ENCODE measurements around the gene GRAMD1B.

GRAMD1B gene

DNA sequence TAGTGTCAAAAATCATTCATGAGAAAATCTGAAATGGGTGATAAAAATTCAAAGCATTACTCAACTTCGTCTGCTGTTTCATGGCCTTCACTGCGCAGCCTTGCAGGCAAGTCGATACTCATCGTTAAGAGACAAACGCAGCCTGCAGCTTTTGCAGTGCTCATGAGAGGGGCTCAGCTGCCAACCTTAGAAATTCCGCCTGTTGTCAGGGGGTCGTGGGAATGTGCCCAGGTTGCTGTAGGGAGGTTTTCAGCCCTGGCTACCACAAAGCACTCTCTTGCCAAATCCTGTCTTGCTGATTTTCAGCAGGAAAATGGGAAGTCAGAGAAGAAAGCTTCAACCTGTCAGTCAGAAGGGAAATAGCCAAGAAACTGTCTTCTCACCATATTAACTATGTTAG lies 25.4 kb upstream of the GRAMD1B start:
- Histone ChIP-seq H3K79me2 (ENCODE audit: insufficient read depth, low read length) (no peaks in the 10 kb centered on the region), H4K20me1 (ENCODE audit: insufficient read depth, low read length) (no peaks in the 10 kb centered on the region), H3K4me2 (ENCODE audit: insufficient read depth, low read length) (no peak overlapping the region), H3K27ac (ENCODE audit: low read length) (no peak overlapping the region), H3K4me3 (ENCODE audit: low read depth in 1 of 2, low read length in 2 of 2) (no peak overlapping the region), H3K9me3 (ENCODE audit: insufficient read depth, low read length, severe bottlenecking) (no peaks in the 10 kb centered on the region), H3K9ac (ENCODE audit: low read depth, low read length) (no peak overlapping the region), H3K27me3 (ENCODE audit: insufficient read depth, low read length, poor library complexity) (peaks cover 20% of the 10 kb centered on the region), H3K36me3 (ENCODE audit: insufficient read depth, low read length) (no peaks in the 10 kb centered on the region), H3K4me1 (ENCODE audit: insufficient read depth, low read length) (no peaks in the 10 kb centered on the region), H2AFZ (ENCODE audit: low read depth, low read length) (no peak overlapping the region)
- no peak for TF ChIP-seq EZH2 (IDR thresholded peaks at IDR 0.05; ENCODE audit: borderline replicate concordance, low read depth, low read length, severe bottlenecking)
- TF ChIP-seq, protein P1, sequence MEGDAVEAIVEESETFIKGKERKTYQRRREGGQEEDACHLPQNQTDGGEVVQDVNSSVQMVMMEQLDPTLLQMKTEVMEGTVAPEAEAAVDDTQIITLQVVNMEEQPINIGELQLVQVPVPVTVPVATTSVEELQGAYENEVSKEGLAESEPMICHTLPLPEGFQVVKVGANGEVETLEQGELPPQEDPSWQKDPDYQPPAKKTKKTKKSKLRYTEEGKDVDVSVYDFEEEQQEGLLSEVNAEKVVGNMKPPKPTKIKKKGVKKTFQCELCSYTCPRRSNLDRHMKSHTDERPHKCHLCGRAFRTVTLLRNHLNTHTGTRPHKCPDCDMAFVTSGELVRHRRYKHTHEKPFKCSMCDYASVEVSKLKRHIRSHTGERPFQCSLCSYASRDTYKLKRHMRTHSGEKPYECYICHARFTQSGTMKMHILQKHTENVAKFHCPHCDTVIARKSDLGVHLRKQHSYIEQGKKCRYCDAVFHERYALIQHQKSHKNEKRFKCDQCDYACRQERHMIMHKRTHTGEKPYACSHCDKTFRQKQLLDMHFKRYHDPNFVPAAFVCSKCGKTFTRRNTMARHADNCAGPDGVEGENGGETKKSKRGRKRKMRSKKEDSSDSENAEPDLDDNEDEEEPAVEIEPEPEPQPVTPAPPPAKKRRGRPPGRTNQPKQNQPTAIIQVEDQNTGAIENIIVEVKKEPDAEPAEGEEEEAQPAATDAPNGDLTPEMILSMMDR (IDR thresholded peaks at IDR 0.05; ENCODE audit: borderline replicate concordance, extremely low read depth, low read length, poor library complexity, severe bottlenecking) = no peak
- DNase-seq (no peak), ATAC-seq (ENCODE audit: insufficient read depth, low read depth) (no peak)

DNA sequence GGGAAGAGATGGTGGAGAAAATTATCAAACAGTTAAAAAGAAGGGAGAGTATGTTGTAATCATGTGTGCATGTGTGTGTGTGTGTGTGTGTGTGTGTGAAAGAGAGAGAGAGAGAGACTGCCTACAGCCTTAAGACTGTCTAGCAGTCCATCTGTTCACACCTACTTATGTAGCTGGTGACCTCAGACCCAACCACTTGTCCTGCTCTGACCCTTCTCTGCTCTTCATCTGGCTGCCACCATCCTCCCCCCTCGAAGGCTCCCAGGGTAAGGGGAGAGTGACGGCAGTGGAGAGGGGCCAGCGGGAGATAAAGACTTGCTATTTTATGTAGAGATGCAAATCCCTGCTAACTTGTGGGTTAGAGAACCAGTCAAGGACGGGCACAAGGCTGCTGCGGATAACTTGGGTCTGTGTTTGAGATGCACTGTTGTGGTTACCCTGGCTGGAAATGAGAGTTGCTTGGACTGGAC lies 24.9 kb upstream of the GRAMD1B start:
- H3K4me1 ChIP-seq (ENCODE audit: insufficient read depth, low read length) = no peaks in the 10 kb centered on the region
- no peaks in the 10 kb centered on the region for H3K9me3 ChIP-seq (ENCODE audit: insufficient read depth, low read length, severe bottlenecking)
- H3K36me3 ChIP-seq (ENCODE audit: insufficient read depth, low read length) = no peaks in the 10 kb centered on the region
- no peak overlapping the region for H2AFZ ChIP-seq (ENCODE audit: low read depth, low read length)
- H3K79me2 ChIP-seq (ENCODE audit: insufficient read depth, low read length) = no peaks in the 10 kb centered on the region
- H4K20me1 ChIP-seq (ENCODE audit: insufficient read depth, low read length) = no peaks in the 10 kb centered on the region
- ATAC-seq (ENCODE audit: insufficient read depth, low read depth) (no peak), DNase-seq (no peak)
- H3K4me2 ChIP-seq (ENCODE audit: insufficient read depth, low read length) = no peak overlapping the region
- TF ChIP-seq EZH2 (IDR thresholded peaks at IDR 0.05; ENCODE audit: borderline replicate concordance, low read depth, low read length, severe bottlenecking) = no peak
- TF ChIP-seq, protein P1 (IDR thresholded peaks at IDR 0.05; ENCODE audit: borderline replicate concordance, extremely low read depth, low read length, poor library complexity, severe bottlenecking) = no peak
- H3K9ac ChIP-seq (ENCODE audit: low read depth, low read length) = no peak overlapping the region
- no peak overlapping the region for H3K4me3 ChIP-seq (ENCODE audit: low read depth in 1 of 2, low read length in 2 of 2)
- no peak overlapping the region for H3K27ac ChIP-seq (ENCODE audit: low read length)
- H3K27me3 ChIP-seq (ENCODE audit: insufficient read depth, low read length, poor library complexity) = peaks cover 23% of the 10 kb centered on the region

DNA sequence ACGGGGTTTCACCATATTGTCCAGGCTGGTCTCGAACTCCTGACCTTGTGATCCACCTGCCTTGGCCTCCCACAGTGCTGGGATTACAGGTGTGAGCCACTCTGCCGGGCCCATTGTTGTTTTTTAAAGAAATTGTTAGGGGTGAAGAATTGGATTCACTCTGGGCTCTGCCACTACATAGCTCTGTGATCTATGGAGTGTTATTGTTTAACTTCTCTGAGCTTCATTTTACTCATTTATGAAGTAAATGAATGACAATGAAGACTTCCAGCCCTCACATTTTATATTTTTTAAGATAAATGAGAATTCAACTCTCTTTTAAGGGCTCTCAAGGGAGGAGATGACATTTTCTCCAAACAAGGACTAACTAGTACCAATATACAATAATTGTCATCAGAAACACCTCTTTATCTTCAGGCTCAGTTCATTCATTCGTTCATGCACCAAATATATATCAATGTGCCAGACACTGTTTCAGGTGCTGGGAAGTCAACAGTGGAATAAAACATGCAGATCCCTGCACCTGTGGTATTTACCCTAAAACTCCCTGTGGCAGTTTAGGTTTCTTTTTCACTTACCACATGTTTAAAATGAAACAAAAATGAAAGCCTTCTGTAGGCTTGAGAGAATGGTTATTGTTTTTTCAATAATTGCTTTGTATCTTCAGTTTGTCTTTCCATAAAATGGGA lies 23.5 kb upstream of the GRAMD1B start:
- peaks cover 27% of the 10 kb centered on the region for H3K27me3 ChIP-seq (ENCODE audit: insufficient read depth, low read length, poor library complexity)
- H4K20me1 ChIP-seq (ENCODE audit: insufficient read depth, low read length) = no peaks in the 10 kb centered on the region
- H3K4me3 ChIP-seq (ENCODE audit: low read depth in 1 of 2, low read length in 2 of 2) = no peak overlapping the region
- H3K27ac ChIP-seq (ENCODE audit: low read length) = no peak overlapping the region
- no peak for ATAC-seq (ENCODE audit: insufficient read depth, low read depth)
- H2AFZ ChIP-seq (ENCODE audit: low read depth, low read length) = no peak overlapping the region
- DNase-seq = no peak
- H3K36me3 ChIP-seq (ENCODE audit: insufficient read depth, low read length) = no peaks in the 10 kb centered on the region
- no peak overlapping the region for H3K9ac ChIP-seq (ENCODE audit: low read depth, low read length)
- H3K9me3 ChIP-seq (ENCODE audit: insufficient read depth, low read length, severe bottlenecking) = no peaks in the 10 kb centered on the region
- H3K4me1 ChIP-seq (ENCODE audit: insufficient read depth, low read length) = no peaks in the 10 kb centered on the region
- H3K79me2 ChIP-seq (ENCODE audit: insufficient read depth, low read length) = no peaks in the 10 kb centered on the region
- no peak overlapping the region for H3K4me2 ChIP-seq (ENCODE audit: insufficient read depth, low read length)
- no peak for TF ChIP-seq EZH2 (IDR thresholded peaks at IDR 0.05; ENCODE audit: borderline replicate concordance, low read depth, low read length, severe bottlenecking)
- TF ChIP-seq, protein P1 (IDR thresholded peaks at IDR 0.05; ENCODE audit: borderline replicate concordance, extremely low read depth, low read length, poor library complexity, severe bottlenecking) = no peak
